Activated naive CD8-positive, alpha-beta T cell treated with anti-CD3 and anti-CD28 coated beads, Interleukin-2, amount 50 U/mL, for 24 hours (primary cell): ENCODE measurements around the gene ABCC1.

Experiments used
- ATAC-seq: fragments of 150-1000 bp; cut with Tn5 transposase; one replicate; pipeline ENCODE4 v1.10.0; 2021
- DNase-seq: peaks from one replicate; pipeline ENCODE4 v3.0.0; 2021
- H3K27ac Mint-ChIP-seq: one replicate; pipeline ENCODE4 v1.8.0; 2021; ENCODE audit warnings: mild to moderate bottlenecking, mixed read lengths
- H3K27me3 Mint-ChIP-seq: one replicate; pipeline ENCODE4 v1.8.0; 2021; ENCODE audit warnings: mixed read lengths
- H3K36me3 Mint-ChIP-seq: one replicate; pipeline ENCODE4 v1.8.0; 2021; ENCODE audit warnings: low read depth, mixed read lengths
- H3K4me1 Mint-ChIP-seq: one replicate; pipeline ENCODE4 v1.8.0; 2021; ENCODE audit warnings: mixed read lengths
- H3K4me3 Mint-ChIP-seq: one replicate; pipeline ENCODE4 v1.8.0; 2021; ENCODE audit warnings: mild to moderate bottlenecking, moderate library complexity, mixed read lengths
- H3K9me3 Mint-ChIP-seq: one replicate; pipeline ENCODE4 v1.8.0; 2021; ENCODE audit warnings: mixed read lengths

Gene ABCC1

GRCh38 chr16:16021988-16022682, 72.7 kb downstream of the ABCC1 start:
- peaks cover 52% of the 10 kb centered on the region for H3K36me3 Mint-ChIP-seq
- ATAC-seq (no peak), DNase-seq (no peak)
- no peak overlapping the region for H3K4me3 Mint-ChIP-seq
- no peaks in the 10 kb centered on the region for H3K9me3 Mint-ChIP-seq
- H3K27ac Mint-ChIP-seq = peak overlapping the region; percentile 54
- peaks cover 42% of the 10 kb centered on the region for H3K4me1 Mint-ChIP-seq
- H3K27me3 Mint-ChIP-seq = no peaks in the 10 kb centered on the region

DNA sequence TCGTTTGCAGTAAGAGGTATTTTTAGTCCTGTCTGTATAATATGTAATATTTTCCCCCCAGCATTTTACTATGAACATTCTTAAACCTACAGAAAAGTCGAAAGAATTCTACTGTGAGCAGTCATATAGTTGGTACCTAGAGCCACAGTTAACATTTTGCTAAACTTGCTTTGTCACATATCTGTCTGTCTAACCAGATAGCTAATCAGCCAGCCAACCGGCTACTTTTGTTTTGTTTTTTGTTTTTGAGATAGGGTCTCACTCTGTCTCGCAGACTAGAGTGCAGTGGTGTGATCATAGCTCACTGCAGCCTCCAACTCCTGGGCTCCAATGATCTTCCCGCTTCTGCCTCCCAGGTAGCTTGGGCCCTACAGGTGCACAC, 73.3 kb downstream of the ABCC1 start:
- no peaks in the 10 kb centered on the region for H3K9me3 Mint-ChIP-seq
- ATAC-seq = no peak
- no peak overlapping the region for H3K4me3 Mint-ChIP-seq
- no peak for DNase-seq
- H3K36me3 Mint-ChIP-seq = peaks cover 48% of the 10 kb centered on the region
- H3K27me3 Mint-ChIP-seq = no peaks in the 10 kb centered on the region
- peak overlapping the region; percentile 54 for H3K27ac Mint-ChIP-seq
- H3K4me1 Mint-ChIP-seq = peaks cover 40% of the 10 kb centered on the region

DNA sequence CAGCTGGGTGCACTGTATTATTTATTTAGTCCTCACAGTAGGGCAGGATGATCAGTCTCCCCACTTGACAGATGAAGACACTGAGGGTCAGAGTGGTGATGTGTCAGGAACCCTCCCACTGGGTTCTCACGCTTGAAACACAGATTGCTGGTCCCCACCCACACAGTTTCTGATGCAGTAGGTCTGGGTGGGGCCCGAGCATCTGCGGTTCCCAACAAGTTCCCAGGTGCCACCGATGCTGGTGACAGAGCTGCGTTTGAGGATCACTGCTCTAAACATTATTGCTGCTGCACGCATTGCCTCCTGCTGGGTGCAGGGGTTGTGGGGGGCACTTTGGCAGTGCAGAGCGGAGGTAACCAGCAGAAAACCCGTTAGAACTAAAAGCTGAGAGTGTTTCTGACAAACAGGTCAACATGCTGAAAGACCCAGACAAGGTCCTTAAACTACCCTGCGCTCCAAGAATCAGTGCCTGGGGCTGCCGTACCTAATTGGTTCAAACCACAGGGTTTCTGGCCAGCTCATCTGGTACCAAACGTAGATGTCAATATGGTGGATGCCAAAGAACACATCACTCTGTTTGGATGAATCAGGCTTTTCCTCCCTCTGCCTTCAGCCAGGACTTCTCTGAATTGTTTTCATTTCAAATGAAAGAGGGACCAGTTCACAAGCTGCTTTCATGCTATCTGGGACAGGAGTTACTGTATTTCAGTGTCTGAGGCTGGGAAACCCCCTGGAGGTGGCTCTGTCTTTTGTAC, 76.0 kb downstream of the ABCC1 start:
- no peak overlapping the region for H3K4me3 Mint-ChIP-seq
- H3K4me1 Mint-ChIP-seq = peaks cover 40% of the 10 kb centered on the region
- DNase-seq (peak; percentile 53), ATAC-seq (peak; percentile 89)
- no peaks in the 10 kb centered on the region for H3K27me3 Mint-ChIP-seq
- H3K36me3 Mint-ChIP-seq = peaks cover 34% of the 10 kb centered on the region
- no peaks in the 10 kb centered on the region for H3K9me3 Mint-ChIP-seq
- peak overlapping the region; percentile 85 for H3K27ac Mint-ChIP-seq

GRCh38 chr16:16027728-16028310, 78.4 kb downstream of the ABCC1 start:
- H3K27ac Mint-ChIP-seq = no peak overlapping the region
- H3K4me3 Mint-ChIP-seq = no peak overlapping the region
- no peak for ATAC-seq
- H3K27me3 Mint-ChIP-seq = no peaks in the 10 kb centered on the region
- H3K36me3 Mint-ChIP-seq = peaks cover 31% of the 10 kb centered on the region
- no peaks in the 10 kb centered on the region for H3K9me3 Mint-ChIP-seq
- peaks cover 46% of the 10 kb centered on the region for H3K4me1 Mint-ChIP-seq
- DNase-seq = no peak

GRCh38 chr16:16028311-16028999, 79.0 kb downstream of the ABCC1 start:
- Mint-ChIP-seq H3K27me3 (no peaks in the 10 kb centered on the region), H3K9me3 (no peaks in the 10 kb centered on the region), H3K27ac (no peak overlapping the region), H3K4me1 (peaks cover 47% of the 10 kb centered on the region), H3K4me3 (no peak overlapping the region), H3K36me3 (peaks cover 29% of the 10 kb centered on the region)
- ATAC-seq (no peak), DNase-seq (no peak)

- DNase-seq (no peak), ATAC-seq (no peak)
- Mint-ChIP-seq H3K9me3 (no peaks in the 10 kb centered on the region), H3K36me3 (peaks cover 31% of the 10 kb centered on the region), H3K4me3 (no peak overlapping the region), H3K27ac (no peak overlapping the region), H3K27me3 (no peaks in the 10 kb centered on the region), H3K4me1 (peaks cover 44% of the 10 kb centered on the region)
These were observed 80.1 kb downstream of the ABCC1 start for GRCh38 chr16:16029431-16030011.

- H3K27ac Mint-ChIP-seq = no peak overlapping the region
- DNase-seq (no peak), ATAC-seq (no peak)
- no peak overlapping the region for H3K4me3 Mint-ChIP-seq
- no peaks in the 10 kb centered on the region for H3K27me3 Mint-ChIP-seq
- H3K9me3 Mint-ChIP-seq = no peaks in the 10 kb centered on the region
- H3K4me1 Mint-ChIP-seq = peaks cover 34% of the 10 kb centered on the region
- H3K36me3 Mint-ChIP-seq = peaks cover 34% of the 10 kb centered on the region
These were observed 81.0 kb downstream of the ABCC1 start for GRCh38 chr16:16030449-16030848.

DNA sequence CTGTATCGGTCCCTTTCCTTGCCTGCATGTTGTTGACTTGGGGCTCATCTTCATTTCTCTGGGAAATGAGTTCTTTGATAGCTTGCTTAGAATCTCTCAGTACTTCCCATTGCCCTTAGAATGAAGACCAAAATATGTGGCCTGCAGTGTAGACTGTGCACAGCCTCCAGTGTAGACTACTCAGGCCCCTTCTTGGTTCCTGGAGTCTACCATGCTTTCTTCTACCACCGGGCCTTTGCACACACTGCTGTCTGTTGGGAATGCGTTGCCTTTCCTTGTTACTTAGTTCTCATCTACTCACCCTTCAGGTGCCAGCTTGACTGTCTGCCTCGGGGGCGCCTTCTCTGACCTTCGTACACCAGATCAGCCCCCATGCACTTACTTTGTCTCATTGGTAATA, 82.0 kb downstream of the ABCC1 start:
- peaks cover 37% of the 10 kb centered on the region for H3K36me3 Mint-ChIP-seq
- ATAC-seq (no peak), DNase-seq (no peak)
- no peak overlapping the region for H3K4me3 Mint-ChIP-seq
- H3K9me3 Mint-ChIP-seq = no peaks in the 10 kb centered on the region
- no peaks in the 10 kb centered on the region for H3K27me3 Mint-ChIP-seq
- H3K4me1 Mint-ChIP-seq = peaks cover 25% of the 10 kb centered on the region
- H3K27ac Mint-ChIP-seq = no peak overlapping the region

- Mint-ChIP-seq H3K4me3 (no peak overlapping the region), H3K9me3 (no peaks in the 10 kb centered on the region)
These were observed 83.0 kb downstream of the ABCC1 start for GRCh38 chr16:16032271-16032979.

DNA sequence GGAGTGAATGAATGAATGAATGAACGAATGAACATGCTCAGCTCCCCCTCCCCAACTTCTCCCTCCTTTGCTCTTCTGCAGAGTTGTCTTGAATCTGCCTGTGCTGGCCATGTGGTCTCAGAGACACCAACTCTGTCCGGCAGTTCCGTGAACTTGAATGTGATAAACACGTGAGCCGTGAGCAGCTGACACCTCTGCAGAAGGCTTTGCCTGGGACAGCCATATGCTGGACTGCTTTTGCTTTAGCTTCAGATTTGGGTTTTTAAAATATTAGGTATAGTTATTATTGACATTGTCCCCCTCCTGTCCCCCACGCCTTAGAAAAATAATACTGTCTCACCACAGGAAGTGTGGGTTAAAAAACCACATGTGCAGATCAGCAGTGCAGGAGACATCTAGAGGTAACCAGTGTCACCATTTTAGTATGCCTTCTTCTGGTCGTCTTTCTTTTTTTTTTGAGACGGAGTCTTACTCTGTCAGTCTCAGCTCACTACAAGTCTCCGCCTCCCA, 83.8 kb downstream of the ABCC1 start:
- ATAC-seq = peak; percentile 73
- H3K27ac Mint-ChIP-seq = peak overlapping the region; percentile 54

More at GRCh38 chr16:16032271-16032979, 83.0 kb downstream of the ABCC1 start:
- Mint-ChIP-seq H3K4me1 (peaks cover 20% of the 10 kb centered on the region), H3K36me3 (peaks cover 44% of the 10 kb centered on the region), H3K27me3 (no peaks in the 10 kb centered on the region), H3K27ac (no peak overlapping the region)
- no peak for ATAC-seq
- DNase-seq = no peak

GRCh38 chr16:16036359-16036792, 87.0 kb downstream of the ABCC1 start:
- ATAC-seq (no peak), DNase-seq (no peak)
- H3K27me3 Mint-ChIP-seq = no peaks in the 10 kb centered on the region
- no peak overlapping the region for H3K27ac Mint-ChIP-seq
- H3K4me3 Mint-ChIP-seq = no peak overlapping the region
- peaks cover 47% of the 10 kb centered on the region for H3K36me3 Mint-ChIP-seq
- H3K4me1 Mint-ChIP-seq = peaks cover 28% of the 10 kb centered on the region
- no peaks in the 10 kb centered on the region for H3K9me3 Mint-ChIP-seq

More for the DNA sequence above, 83.8 kb downstream of the ABCC1 start:
- H3K4me3 Mint-ChIP-seq = no peak overlapping the region
- DNase-seq = no peak
- H3K4me1 Mint-ChIP-seq = peaks cover 16% of the 10 kb centered on the region
- H3K27me3 Mint-ChIP-seq = no peaks in the 10 kb centered on the region
- peaks cover 45% of the 10 kb centered on the region for H3K36me3 Mint-ChIP-seq
- no peaks in the 10 kb centered on the region for H3K9me3 Mint-ChIP-seq

DNA sequence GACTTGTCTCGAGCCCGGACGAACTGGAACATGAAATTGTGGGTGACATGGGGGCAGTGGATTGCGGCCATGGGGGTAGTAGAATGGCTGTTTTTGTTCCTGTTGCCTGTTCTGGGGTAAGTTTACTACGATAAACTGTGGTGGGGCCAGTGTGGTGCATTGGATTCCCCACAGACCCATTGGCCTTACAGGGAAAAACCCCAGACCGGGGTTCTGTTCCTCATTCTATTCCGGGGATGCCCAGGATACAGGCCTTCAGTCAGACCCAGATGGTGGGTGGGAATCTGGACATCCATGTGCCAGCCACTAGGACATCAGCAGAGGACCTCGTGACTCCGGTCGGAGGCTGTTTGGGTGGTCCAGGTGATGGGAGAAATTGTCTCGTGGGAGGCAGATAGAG, 88.1 kb downstream of the ABCC1 start:
- Mint-ChIP-seq H3K36me3 (peaks cover 49% of the 10 kb centered on the region), H3K4me1 (peaks cover 26% of the 10 kb centered on the region), H3K4me3 (no peak overlapping the region), H3K9me3 (no peaks in the 10 kb centered on the region), H3K27ac (no peak overlapping the region), H3K27me3 (no peaks in the 10 kb centered on the region)
- ATAC-seq (no peak), DNase-seq (no peak)

- Mint-ChIP-seq H3K9me3 (no peaks in the 10 kb centered on the region), H3K36me3 (peaks cover 49% of the 10 kb centered on the region), H3K4me3 (no peak overlapping the region), H3K27me3 (no peaks in the 10 kb centered on the region), H3K4me1 (peaks cover 21% of the 10 kb centered on the region), H3K27ac (peak overlapping the region; percentile 2)
- DNase-seq (no peak), ATAC-seq (no peak)
These were observed 88.6 kb downstream of the ABCC1 start for GRCh38 chr16:16037970-16038369.

DNA sequence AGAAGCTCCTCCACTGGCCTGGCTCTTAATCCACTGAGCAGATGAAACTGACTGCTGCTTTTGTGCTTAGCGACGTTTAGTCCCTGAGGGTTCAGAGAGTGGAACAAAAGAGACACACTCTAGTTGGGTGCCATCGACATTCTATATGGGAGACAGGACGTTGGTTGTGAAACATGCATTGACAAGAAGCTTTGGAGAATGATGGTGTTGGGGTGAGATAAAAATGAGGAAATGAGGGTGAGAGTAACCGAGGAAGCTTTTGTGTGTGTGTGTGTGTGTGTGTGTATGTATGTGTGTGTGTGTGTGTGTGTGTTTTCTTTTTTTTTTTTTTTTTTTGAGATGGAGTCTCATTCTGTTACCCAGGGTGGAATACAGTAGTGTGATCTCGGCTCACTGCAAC, 89.5 kb downstream of the ABCC1 start:
- peak overlapping the region; percentile 18 for H3K27ac Mint-ChIP-seq
- no peaks in the 10 kb centered on the region for H3K9me3 Mint-ChIP-seq
- H3K4me3 Mint-ChIP-seq = no peak overlapping the region
- H3K4me1 Mint-ChIP-seq = peaks cover 12% of the 10 kb centered on the region
- ATAC-seq = no peak
- H3K36me3 Mint-ChIP-seq = peaks cover 50% of the 10 kb centered on the region
- no peak for DNase-seq
- H3K27me3 Mint-ChIP-seq = no peaks in the 10 kb centered on the region
